ENCODE measurements around the gene FAM117A. TPM values are rescaled to one million over a fixed set of nuclear protein-coding genes. Genes with fewer than 3 reads are reported as not detected.
"Not testable (repeated sequence)": the region's sequence is repeated elsewhere in the genome, so short reads cannot be mapped to it uniquely, and the experiment has no call there.

FAM117A gene
- total RNA-seq, 1 donor = 15.7 TPM

GRCh38 chr17:49691677-49692191 lies 72.2 kb downstream of the FAM117A start:
- H3K9me3 ChIP-seq (ENCODE audit: low read depth, low read length) = no peaks in the 10 kb centered on the region
- H3K4me3 ChIP-seq (ENCODE audit: low read length) = no peak overlapping the region
- H3K4me1 ChIP-seq (ENCODE audit: insufficient read depth, low read length) = peaks cover 59% of the 10 kb centered on the region
- no peaks in the 10 kb centered on the region for H3K27me3 ChIP-seq (ENCODE audit: insufficient read depth, low read length)

GRCh38 chr17:49691086-49691676 lies 72.8 kb downstream of the FAM117A start:
- no peaks in the 10 kb centered on the region for H3K27me3 ChIP-seq (ENCODE audit: insufficient read depth, low read length)
- peaks cover 54% of the 10 kb centered on the region for H3K4me1 ChIP-seq (ENCODE audit: insufficient read depth, low read length)
- H3K4me3 ChIP-seq (ENCODE audit: low read length) = no peak overlapping the region
- H3K9me3 ChIP-seq (ENCODE audit: low read depth, low read length) = no peaks in the 10 kb centered on the region

- H3K4me1 ChIP-seq (ENCODE audit: insufficient read depth, low read length) = peaks cover 45% of the 10 kb centered on the region
- no peaks in the 10 kb centered on the region for H3K9me3 ChIP-seq (ENCODE audit: low read depth, low read length)
- H3K4me3 ChIP-seq (ENCODE audit: low read length) = no peak overlapping the region
- no peaks in the 10 kb centered on the region for H3K27me3 ChIP-seq (ENCODE audit: insufficient read depth, low read length)
Observed at GRCh38 chr17:49690256-49690655, 73.7 kb downstream of the FAM117A start.

DNA sequence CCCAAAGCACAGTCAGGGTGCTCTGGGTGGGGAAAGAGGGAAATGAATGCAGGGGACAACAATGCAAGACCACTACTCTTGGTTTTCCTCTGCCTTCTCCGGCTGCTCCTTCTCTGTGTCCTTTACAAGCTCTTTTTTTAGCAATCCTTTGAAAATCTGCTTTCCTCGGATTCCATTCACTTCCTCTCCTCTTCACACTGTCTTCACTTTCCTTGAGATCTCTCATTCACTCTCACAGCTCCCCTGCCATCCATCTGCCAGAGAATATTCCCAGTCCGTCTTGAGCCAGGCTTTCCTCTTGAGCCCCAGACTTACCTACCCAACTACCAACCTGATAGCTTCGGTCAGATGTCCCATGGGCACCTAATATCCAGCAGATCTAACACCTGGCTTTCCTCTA lies 75.1 kb downstream of the FAM117A start:
- peak overlapping the region; percentile 17 for H3K4me3 ChIP-seq (ENCODE audit: low read length)
- peaks cover 42% of the 10 kb centered on the region for H3K4me1 ChIP-seq (ENCODE audit: insufficient read depth, low read length)
- no peaks in the 10 kb centered on the region for H3K27me3 ChIP-seq (ENCODE audit: insufficient read depth, low read length)
- H3K9me3 ChIP-seq (ENCODE audit: low read depth, low read length) = no peaks in the 10 kb centered on the region

GRCh38 chr17:49687878-49688491 lies 75.9 kb downstream of the FAM117A start:
- peaks cover 42% of the 10 kb centered on the region for H3K4me1 ChIP-seq (ENCODE audit: insufficient read depth, low read length)
- H3K4me3 ChIP-seq (ENCODE audit: low read length) = peak overlapping the region; percentile 17
- no peaks in the 10 kb centered on the region for H3K9me3 ChIP-seq (ENCODE audit: low read depth, low read length)
- no peaks in the 10 kb centered on the region for H3K27me3 ChIP-seq (ENCODE audit: insufficient read depth, low read length)

DNA sequence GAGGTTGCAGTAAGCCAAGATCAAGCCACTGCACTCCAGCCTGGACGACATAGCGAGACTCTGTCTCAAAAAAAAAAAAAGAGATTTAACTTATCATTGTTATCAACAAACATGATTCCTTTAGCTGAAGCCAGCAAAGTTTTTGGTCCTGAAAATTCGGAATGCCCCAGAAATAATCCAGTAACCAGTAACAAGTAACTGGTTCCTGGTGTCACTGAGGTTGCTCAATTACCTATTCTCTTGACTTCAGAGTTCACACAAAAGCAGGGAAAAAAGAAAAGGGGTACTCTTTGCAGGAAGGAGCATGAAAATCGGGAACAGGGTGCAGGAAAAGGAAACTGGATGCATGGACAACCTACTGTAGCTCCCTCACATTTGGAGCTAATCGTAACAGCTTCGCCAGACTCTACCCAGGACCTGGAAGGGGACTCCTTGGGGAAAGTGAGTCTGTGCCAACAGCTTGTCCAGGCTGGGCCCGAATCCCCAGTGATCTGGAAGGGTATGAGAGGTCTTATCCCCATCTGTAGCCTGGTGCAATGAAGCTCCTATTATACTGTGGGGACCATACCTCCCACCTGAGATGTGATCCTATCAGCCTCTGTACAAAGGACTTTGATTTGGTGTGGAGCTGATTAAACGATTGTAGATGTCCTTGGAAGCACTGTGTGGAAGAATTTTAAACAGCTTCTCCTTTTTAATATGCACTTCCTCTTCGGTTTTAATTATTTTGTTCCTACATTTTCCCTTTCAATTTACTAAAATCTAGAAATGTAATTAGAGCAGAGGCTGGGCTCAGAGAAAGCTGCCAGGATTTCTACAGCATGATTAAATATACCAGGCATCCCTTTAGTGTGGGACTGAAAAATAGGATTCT lies 82.6 kb downstream of the FAM117A start:
- H3K27me3 ChIP-seq (ENCODE audit: insufficient read depth, low read length) = no peaks in the 10 kb centered on the region
- H3K4me3 ChIP-seq (ENCODE audit: low read length) = no peak overlapping the region
- H3K9me3 ChIP-seq (ENCODE audit: low read depth, low read length) = no peaks in the 10 kb centered on the region
- peaks cover 30% of the 10 kb centered on the region for H3K4me1 ChIP-seq (ENCODE audit: insufficient read depth, low read length)

DNA sequence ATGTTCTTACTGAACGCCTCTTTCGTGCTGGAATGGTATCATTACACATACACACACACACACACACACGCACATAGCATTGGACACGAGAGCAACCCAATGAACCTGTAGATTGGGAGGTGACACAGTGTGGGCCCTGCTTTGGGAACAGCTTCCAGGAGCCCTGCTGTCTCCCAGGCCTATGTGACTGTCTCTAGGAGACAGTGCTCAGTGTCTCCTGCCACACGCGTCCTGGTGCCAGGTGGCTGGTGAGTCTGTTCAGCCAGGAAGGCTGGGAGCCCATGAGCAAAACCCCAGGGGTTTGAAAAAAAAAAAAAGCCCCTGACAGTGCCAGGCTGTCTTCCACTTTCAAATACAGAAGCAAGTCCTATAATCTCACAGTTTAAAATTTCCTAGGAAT lies 83.6 kb downstream of the FAM117A start:
- no peak overlapping the region for H3K4me3 ChIP-seq (ENCODE audit: low read length)
- no peaks in the 10 kb centered on the region for H3K27me3 ChIP-seq (ENCODE audit: insufficient read depth, low read length)
- H3K4me1 ChIP-seq (ENCODE audit: insufficient read depth, low read length) = peaks cover 40% of the 10 kb centered on the region
- no peaks in the 10 kb centered on the region for H3K9me3 ChIP-seq (ENCODE audit: low read depth, low read length)

GRCh38 chr17:49677933-49678847 lies 85.7 kb downstream of the FAM117A start, which contains the start of gene SPOP:
TSS of gene SPOP (minus strand) at chr17:49678097. CDS start at chr17:49622810, 55,287 bp downstream.
- Histone ChIP-seq H3K4me1 (ENCODE audit: insufficient read depth, low read length) (peaks cover 46% of the 10 kb centered on the region), H3K9me3 (ENCODE audit: low read depth, low read length) (no peaks in the 10 kb centered on the region), H3K4me3 (ENCODE audit: low read length) (peak within 1 kb of the TSS; percentile 53), H3K27me3 (ENCODE audit: insufficient read depth, low read length) (no peaks in the 10 kb centered on the region)

DNA sequence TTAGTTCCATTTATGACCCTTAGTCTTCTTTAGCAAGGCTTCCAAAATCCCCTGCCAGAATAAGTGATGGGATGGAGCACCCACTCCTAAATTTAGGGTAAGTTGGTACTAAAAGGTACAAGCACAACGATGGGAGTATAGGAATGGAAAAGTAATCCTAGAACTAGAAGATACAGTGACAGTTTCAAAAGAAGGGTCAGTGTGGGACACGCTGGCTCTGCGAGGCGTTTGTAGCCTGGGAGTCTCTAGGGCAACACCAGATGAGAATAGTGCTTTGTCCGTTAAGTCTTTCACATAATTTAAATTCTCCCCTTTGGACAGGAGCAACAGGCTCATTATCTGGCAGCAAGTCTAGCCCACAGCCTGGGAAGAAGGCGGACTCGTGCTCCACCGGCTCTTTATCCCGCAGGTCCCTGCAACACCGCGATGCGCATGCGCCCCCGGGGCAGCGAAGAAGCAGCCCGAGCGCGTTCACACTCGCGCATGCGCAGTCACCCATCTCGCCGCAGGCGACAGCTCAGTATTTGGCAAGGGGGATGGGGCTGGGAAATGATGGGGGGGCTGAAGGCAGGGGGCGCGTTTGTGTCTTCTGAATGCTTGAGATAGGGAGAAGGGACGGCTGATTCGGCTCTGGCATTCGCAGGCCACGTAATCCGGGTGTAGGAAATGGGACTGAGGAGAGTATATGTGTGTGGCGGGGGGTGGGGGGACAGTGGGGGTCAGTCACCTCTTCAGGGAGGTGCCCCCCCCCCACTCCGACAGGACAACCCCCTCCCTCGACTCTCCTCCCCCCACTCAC lies 86.6 kb downstream of the FAM117A start:
- Histone ChIP-seq H3K9me3 (ENCODE audit: low read depth, low read length) (no peaks in the 10 kb centered on the region), H3K4me3 (ENCODE audit: low read length) (peak overlapping the region; percentile 53), H3K4me1 (ENCODE audit: insufficient read depth, low read length) (peaks cover 45% of the 10 kb centered on the region), H3K27me3 (ENCODE audit: insufficient read depth, low read length) (no peaks in the 10 kb centered on the region)

- Histone ChIP-seq H3K9me3 (ENCODE audit: low read depth, low read length) (no peaks in the 10 kb centered on the region), H3K4me3 (ENCODE audit: low read length) (peak overlapping the region; percentile 2), H3K4me1 (ENCODE audit: insufficient read depth, low read length) (peaks cover 36% of the 10 kb centered on the region), H3K27me3 (ENCODE audit: insufficient read depth, low read length) (no peaks in the 10 kb centered on the region)
Observed at GRCh38 chr17:49676276-49676868, 87.6 kb downstream of the FAM117A start.

DNA sequence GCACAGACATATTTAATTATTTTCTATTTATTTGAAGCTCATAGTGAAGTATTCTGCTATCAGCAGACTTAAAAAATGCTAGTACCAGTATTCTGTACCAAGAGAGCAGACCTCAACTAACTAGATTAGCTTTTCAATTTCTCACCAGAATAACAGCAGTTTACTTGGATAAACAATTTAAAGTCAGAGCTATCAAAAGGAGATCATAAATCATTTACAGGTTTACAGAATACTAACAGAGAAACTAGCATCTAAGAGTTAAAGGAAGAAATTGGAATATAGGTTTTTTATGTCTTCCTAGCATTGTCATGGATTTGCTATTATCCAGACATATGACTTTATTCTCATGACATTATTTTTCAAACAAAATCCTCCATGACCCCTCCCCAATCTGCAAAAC lies 89.4 kb downstream of the FAM117A start:
- Histone ChIP-seq H3K27me3 (ENCODE audit: insufficient read depth, low read length) (no peaks in the 10 kb centered on the region), H3K4me3 (ENCODE audit: low read length) (no peak overlapping the region), H3K4me1 (ENCODE audit: insufficient read depth, low read length) (peaks cover 30% of the 10 kb centered on the region), H3K9me3 (ENCODE audit: low read depth, low read length) (no peaks in the 10 kb centered on the region)

DNA sequence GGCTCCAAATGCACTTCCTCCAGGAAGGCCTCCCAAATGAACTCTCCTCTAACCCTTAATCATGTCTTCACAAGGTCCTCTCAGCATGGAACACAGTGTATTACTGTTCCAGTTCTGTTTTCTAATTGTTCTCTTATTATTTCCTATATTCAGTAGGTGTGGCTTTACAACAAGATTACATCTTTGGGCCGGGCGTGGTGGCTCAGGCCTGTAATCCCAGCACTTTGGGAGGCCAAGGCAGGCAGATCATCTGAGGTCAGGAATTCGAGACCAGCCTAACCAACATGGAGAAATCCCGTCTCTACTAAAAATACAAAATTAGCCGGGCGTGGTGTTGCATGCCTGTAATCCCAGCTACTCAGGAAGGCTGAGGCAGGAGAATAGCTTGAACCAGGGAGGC lies 90.3 kb downstream of the FAM117A start:
- H3K4me3 ChIP-seq (ENCODE audit: low read length); H3K27me3 ChIP-seq (ENCODE audit: insufficient read depth, low read length); H3K9me3 ChIP-seq (ENCODE audit: low read depth, low read length): not testable (repeated sequence)
- H3K4me1 ChIP-seq (ENCODE audit: insufficient read depth, low read length) = peaks cover 30% of the 10 kb centered on the region

GRCh38 chr17:49670641-49671040 lies 93.3 kb downstream of the FAM117A start:
- Histone ChIP-seq H3K27me3 (ENCODE audit: insufficient read depth, low read length) (no peaks in the 10 kb centered on the region), H3K9me3 (ENCODE audit: low read depth, low read length) (no peaks in the 10 kb centered on the region), H3K4me3 (ENCODE audit: low read length) (no peak overlapping the region), H3K4me1 (ENCODE audit: insufficient read depth, low read length) (peaks cover 9% of the 10 kb centered on the region)

All from mononuclear cell (primary cell).